BE2C (cell line): ENCODE measurements around the gene ITGA4.

Experiments used
- DNase-seq: peaks from one replicate; pipeline ENCODE4 v3.0.0-alpha.2; 2020
- H3K27me3 ChIP-seq: fragments of 250-450 bp; sonication (Bioruptor Pico); 2 replicates; pipeline ENCODE4 v1.5.1; 2020; ENCODE audit warnings: mild to moderate bottlenecking
- H3K36me3 ChIP-seq: fragments of 250-450 bp; sonication (Bioruptor Pico); 2 replicates; pipeline ENCODE4 v1.5.1; 2020; ENCODE audit warnings: mild to moderate bottlenecking
- H3K4me1 ChIP-seq: fragments of 250-450 bp; sonication (Bioruptor Pico); 2 replicates; pipeline ENCODE4 v1.5.1; 2020
- H3K4me3 ChIP-seq: 2 replicates; pipeline ENCODE4 v1.5.1; 2011; ENCODE audit warnings: low read depth, low read length
- H3K9me3 ChIP-seq: fragments of 250-450 bp; sonication (Bioruptor Pico); 2 replicates; pipeline ENCODE4 v1.5.1; 2020
- CTCF ChIP-seq: IDR thresholded peaks from 2 replicates; pipeline ENCODE4 v1.5.1; 2012; ENCODE audit warnings: mild to moderate bottlenecking, low read depth, low read length

ITGA4 gene

GRCh38 chr2:181461056-181461997 is 4.1 kb downstream of the ITGA4 start:
- no peaks in the 10 kb centered on the region for H3K4me1 ChIP-seq
- no peaks in the 10 kb centered on the region for H3K36me3 ChIP-seq
- H3K4me3 ChIP-seq: no peak overlapping the region
- peaks cover 17% of the 10 kb centered on the region for H3K27me3 ChIP-seq
- no peak for DNase-seq
- no peak for TF ChIP-seq CTCF
- H3K9me3 ChIP-seq: no peaks in the 10 kb centered on the region

- Histone ChIP-seq H3K36me3 (no peaks in the 10 kb centered on the region), H3K4me1 (no peaks in the 10 kb centered on the region), H3K27me3 (peaks cover 15% of the 10 kb centered on the region), H3K9me3 (no peaks in the 10 kb centered on the region), H3K4me3 (no peak overlapping the region)
- TF ChIP-seq CTCF: no peak
- no peak for DNase-seq
Measured at GRCh38 chr2:181462033-181462432, 4.8 kb downstream of the ITGA4 start.

DNA sequence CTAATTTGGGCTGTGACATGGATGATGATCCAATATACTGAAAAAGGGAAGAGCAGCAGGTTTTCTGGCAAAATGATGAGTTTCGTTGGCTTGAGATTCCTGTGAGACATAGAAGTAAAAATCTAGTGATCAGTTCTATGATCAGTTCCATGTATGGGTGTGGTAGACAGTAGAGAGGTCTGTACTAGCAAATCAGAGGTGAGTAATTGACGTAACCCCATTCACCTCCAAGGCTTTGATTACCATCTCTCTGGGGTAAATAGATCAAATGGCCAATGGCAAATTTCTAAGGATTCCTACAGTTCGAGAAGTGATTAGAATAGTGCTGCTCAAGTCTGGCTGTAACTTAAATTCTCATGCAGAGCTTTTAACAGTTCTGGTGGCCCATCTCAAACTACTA is 6.4 kb downstream of the ITGA4 start:
- DNase-seq: no peak
- TF ChIP-seq CTCF: no peak
- H3K36me3 ChIP-seq: no peaks in the 10 kb centered on the region
- no peaks in the 10 kb centered on the region for H3K4me1 ChIP-seq
- H3K27me3 ChIP-seq: no peaks in the 10 kb centered on the region; the same call in 1 of the 2 replicates
- H3K4me3 ChIP-seq: no peak overlapping the region
- H3K9me3 ChIP-seq: no peaks in the 10 kb centered on the region

DNA sequence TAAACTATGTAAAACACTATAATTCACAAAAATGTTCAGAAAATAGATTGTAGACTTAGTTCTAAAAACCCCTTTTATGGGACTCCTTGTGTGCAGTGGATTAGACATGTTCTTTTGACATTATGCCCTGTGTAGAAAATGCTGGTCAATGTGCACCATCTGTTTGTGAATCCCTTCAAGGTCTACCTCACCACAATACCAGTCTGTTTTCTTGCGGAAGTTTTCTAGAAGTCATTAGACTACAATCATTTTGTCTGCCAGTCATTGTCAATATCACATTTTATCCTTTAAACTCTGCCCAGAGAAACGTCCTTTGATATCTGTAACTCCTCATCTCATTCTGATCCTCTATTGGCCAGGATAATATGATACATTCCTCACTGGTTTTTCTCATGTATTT is 7.8 kb downstream of the ITGA4 start:
- Histone ChIP-seq H3K27me3 (no peaks in the 10 kb centered on the region), H3K4me1 (no peaks in the 10 kb centered on the region), H3K4me3 (no peak overlapping the region), H3K36me3 (no peaks in the 10 kb centered on the region), H3K9me3 (no peaks in the 10 kb centered on the region)
- no peak for TF ChIP-seq CTCF
- no peak for DNase-seq

GRCh38 chr2:181465676-181466375 is 8.6 kb downstream of the ITGA4 start:
- no peak for TF ChIP-seq CTCF
- Histone ChIP-seq H3K9me3 (no peaks in the 10 kb centered on the region), H3K36me3 (no peaks in the 10 kb centered on the region), H3K4me3 (no peak overlapping the region), H3K4me1 (no peaks in the 10 kb centered on the region), H3K27me3 (no peaks in the 10 kb centered on the region)
- DNase-seq: no peak
